COR-L47 (cell line): ENCODE data around the gene GABRA5.
"Not testable (repeated sequence)": the region's sequence is repeated elsewhere in the genome, so short reads cannot be mapped to it uniquely, and the experiment has no call there.

Experiments used
- DNase-seq: peaks from one replicate; lab custom pipeline; 2025; lab: John Stamatoyannopoulos, UW

Gene GABRA5

DNA sequence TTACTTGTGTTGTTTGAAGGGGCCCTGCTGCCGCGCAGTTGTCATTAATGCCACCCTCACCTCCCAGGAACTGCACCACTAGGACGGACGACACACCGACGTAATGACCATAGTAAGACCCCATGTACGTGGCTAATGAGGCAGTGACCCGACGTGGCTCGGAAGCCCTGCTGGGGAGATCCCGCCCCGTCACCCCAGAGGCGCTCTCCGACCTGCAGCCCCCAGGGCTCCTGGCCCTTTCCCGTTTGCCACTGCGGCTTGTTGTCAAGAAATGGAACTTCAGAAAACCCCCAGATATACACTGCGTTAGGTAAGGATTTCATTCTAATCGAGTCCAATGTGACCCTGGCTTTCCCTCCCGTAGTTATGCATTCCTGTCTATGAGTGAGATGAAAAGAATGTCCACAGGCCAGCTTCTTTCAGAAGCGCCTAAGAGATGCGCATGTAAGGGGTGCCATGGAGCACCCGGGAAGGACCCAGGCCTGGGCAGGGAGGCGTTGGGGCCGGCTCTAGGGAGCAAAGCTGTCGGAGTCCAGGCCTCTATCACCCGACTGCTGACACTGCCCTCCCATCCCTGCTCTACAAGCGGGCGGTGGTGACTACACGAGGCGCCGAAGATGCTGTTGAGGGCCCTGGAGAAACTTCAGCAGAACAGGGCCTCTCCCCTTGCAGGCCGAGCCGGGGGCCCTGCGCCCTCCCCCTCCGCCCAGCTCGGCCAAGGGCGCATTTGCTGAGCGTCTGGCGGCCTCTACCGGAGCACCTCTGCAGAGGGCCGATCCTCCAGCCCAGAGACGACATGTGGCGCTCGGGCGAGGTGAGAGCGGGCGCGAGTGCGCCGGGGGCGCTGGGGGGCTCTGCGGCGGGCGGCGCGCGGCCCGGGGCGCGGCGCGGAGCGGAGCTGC lies at the start of gene GABRA5:
Gene GABRA5, plus strand, starts transcription at position 765 of the 902 bp plus-strand sequence. CDS start 2,187 bp downstream, outside the sequence.
- peak; percentile 66 for DNase-seq

DNA sequence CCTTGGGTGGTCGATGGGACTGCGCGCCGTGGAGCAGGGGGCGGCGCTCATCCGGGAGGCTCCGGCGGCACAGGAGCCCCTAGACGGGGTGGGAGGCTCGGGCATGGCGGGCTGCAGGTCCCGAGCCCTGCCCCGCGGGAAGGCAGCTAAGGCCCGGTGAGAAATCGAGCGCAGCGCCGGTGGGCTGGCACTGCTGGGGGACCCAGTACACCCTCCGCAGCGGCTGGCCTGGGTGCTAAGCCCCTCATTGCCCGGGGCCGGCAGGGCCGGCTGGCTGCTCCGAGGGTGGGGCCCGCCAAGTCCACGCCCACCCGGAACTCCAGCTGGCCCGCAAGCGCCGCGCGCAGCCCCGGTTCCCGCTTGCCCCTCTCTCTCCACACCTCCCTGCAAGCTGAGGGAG lies 35.7 kb upstream of the GABRA5 start:
- DNase-seq: not testable (repeated sequence)

GRCh38 chr15:26831951-26832350 lies 34.9 kb upstream of the GABRA5 start:
- no peak for DNase-seq

DNA sequence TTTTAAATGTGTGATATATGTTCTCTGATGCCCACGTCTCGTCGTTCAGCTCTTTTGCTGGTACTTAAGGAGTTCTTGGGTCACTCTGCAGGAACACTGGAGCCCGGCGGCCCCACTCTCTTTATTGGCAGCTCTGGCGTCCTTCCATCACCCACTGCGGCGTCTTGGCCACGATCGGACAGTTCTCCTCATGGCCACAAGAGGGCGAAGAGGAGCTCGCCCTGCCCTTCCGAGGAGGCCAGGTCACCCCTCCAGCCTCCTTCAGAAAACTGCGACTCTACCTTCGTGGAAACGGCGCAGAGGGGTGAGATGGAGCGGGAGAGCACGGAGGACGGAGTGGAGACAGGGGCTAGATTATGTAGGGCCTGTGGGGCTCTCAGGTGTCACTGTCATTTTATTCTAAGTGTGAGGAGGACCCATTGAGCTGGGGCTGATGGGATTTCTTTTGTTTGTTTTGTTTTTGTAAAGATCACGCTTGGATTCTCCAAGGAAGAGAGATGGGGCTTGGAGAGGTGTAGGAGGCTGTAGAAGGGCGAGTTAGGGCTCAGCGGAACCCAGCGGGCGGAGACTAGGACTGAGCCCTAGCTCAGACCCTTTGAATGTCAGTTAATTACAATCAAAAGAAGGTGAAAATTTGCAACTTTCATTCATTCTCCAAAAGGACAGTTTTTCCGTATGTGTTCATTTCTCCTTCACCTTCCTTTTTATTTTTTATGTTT lies 28.0 kb upstream of the GABRA5 start:
- no peak for DNase-seq

DNA sequence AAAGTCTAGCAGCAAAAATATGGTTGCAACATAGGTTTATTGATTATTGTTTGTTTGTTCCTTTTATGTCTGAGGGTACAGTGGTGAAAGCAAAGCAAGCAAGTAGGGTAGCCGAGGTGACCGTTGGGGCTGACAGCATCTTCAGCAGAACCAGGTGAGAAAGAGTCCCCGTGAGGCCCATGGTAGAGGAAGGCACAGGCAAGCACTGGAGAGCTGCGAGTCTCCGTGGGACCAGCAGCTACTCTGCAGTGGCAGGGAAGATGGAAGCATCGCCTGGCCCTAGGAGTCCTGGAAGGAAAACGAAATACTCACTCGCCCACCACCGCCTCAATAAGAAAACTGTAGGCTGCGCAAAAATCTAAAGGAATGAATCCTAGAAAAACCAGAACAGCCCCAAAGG lies 25.3 kb upstream of the GABRA5 start:
- no peak for DNase-seq

GRCh38 chr15:26841941-26842340 lies 24.9 kb upstream of the GABRA5 start:
- DNase-seq: no peak

DNA sequence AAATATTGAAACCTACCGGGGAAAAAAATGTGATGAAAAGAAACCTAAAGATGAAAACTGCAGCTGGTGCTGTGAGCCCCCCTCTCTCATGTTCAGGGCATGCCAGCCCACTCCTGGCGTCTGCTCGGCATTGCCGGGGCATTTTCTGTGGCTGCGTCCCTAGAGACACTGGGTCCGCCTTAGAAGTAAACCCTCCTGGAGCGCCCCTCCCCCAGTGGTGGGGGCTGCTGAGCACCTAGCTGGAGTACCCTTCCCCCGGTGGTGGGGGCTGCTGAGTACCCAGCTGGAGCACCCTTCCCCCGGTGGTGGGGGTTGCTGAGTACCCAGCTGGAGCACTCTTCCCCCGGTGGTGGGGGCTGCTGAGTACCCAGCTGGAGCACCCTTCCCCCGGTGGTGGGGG lies 24.5 kb upstream of the GABRA5 start:
- DNase-seq: no peak

DNA sequence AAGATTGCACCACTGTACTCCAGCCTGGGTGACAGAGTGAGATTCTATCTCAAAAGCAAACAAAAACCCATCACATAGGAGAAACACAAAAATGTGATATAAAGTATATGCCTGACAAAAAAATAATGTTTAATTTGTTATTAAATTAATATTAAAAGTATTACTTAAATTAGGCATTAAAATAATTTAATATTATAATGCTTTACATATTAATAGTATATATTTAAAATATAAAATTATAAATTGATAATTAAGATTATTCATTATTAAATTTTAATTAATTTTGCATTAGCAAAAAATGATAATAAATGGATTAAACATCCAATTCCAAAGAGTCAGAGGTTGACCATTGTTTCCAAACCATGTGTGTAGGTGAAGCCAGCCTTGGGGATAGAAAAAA lies 22.0 kb upstream of the GABRA5 start:
- no peak for DNase-seq

DNA sequence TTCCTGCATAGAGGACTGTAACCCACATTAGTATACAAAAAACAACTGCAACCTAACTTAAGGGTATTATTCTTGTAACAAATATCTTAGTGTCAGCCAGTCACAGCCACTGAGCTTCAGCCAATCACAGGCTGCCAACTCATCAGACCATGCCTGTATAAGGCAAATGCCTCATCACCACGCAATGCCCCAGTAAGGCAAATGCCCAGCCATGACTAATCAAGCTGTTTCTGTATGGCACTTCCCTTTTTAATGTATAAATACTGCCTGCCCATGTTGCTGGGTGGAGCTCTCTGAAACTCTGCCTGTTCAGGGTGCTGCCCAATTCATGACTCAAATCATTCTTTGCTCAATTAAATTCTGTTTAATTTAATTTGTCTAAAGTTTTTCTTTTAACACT lies 18.4 kb upstream of the GABRA5 start:
- no peak for DNase-seq

- no peak for DNase-seq
These were observed 16.7 kb upstream of the GABRA5 start for GRCh38 chr15:26850161-26850560.

GRCh38 chr15:26852980-26853379 lies 13.9 kb upstream of the GABRA5 start:
- DNase-seq: no peak

GRCh38 chr15:26854435-26854834 lies 12.4 kb upstream of the GABRA5 start:
- DNase-seq: no peak

DNA sequence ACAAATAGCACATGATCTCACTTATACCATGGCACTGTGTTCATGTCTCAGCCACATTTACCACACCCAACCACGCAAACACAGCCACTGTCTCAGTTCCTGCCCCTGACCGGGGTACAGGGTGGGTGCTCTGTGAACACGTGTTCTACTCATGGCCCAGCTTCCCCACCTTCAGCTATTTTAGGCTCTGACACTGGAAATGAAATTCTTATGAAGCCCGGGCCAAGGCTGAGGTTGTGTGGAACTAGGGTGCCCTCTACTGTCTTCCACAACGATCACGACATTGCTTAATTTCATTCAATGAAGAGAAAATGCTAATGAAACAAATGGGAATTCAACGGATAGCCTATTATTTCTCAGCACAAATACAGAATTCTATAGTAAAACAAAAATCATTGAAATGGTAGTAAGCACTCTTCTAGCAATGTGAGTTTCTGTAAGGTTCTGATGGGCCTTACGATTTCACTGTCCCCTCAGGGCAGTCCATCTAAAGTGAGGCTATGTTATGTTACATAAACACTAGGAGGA lies 2.1 kb upstream of the GABRA5 start:
- DNase-seq: peak; percentile 43

GRCh38 chr15:26867200-26868007 lies 542 bp downstream of the GABRA5 start:
- peak; percentile 6 for DNase-seq

GRCh38 chr15:26868029-26868685 lies 1.3 kb downstream of the GABRA5 start:
- DNase-seq: no peak

- no peak for DNase-seq
These were observed 2.8 kb downstream of the GABRA5 start for GRCh38 chr15:26869628-26870027.

- DNase-seq: no peak
These were observed 3.5 kb downstream of the GABRA5 start for GRCh38 chr15:26870346-26870745.

GRCh38 chr15:26872206-26872605 lies 5.3 kb downstream of the GABRA5 start:
- DNase-seq: no peak

- DNase-seq: no peak
These were observed 7.0 kb downstream of the GABRA5 start for GRCh38 chr15:26873846-26874245.

- DNase-seq: no peak
These were observed 8.1 kb downstream of the GABRA5 start for GRCh38 chr15:26874774-26875475.

DNA sequence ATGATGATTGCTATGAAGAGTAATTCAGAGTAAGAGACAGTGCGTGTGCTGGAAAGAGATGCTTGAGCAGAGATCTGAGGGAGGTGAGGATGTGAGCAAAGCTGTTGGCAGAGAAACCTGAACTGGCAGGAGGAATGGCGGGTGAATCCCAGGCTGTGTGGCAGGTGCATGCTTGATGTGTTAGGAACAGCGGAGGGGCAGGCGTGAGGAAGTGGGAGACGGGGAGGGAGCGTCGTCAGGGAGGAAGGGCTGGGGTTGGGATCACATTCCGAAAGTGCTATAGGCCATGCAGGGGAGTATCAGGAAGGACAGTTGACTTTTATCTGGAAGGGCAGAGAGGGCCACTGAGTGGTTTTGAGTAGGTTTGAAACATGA lies 8.6 kb downstream of the GABRA5 start:
- no peak for DNase-seq
